NCI-H345 treated with DMSO at 0.1 percent for 48 hours (cell line): ENCODE results near the gene FOXK2.

ENCODE experiments used
- DNase-seq: peaks from one replicate; lab custom pipeline; 2025; ENCODE audit not compliant: unreplicated experiment; lab: John Stamatoyannopoulos, UW

Gene FOXK2

DNA sequence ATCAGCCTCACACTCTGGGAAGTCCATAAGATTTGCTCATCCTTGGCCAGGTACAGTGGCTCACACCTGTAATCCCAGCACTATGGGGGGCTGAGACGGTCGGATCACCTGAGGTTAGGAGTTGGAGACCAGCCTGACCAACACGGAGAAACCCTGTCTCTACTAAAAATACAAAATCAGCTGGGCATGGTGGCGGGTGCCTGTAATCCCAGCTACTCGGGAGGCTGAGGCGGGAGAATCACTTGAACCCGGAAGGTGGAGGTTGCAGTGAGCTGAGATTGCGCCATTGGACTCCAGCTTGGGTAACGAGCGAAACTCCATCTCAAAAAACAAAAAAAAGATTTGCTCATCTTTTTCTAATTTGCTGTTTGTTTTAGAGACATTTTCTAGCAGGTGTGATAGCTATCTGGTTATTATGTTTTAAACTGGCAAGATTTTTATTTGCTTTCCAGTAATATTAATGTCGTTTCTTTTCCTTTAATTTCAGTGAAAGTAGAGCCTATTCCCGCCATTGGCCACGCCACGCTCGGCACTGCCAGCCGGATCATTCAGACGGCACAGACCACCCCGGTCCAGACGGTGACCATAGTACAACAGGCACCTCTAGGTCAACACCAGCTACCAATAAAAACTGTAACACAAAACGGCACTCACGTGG is 67.2 kb downstream of the FOXK2 start:
- no peak for DNase-seq

DNA sequence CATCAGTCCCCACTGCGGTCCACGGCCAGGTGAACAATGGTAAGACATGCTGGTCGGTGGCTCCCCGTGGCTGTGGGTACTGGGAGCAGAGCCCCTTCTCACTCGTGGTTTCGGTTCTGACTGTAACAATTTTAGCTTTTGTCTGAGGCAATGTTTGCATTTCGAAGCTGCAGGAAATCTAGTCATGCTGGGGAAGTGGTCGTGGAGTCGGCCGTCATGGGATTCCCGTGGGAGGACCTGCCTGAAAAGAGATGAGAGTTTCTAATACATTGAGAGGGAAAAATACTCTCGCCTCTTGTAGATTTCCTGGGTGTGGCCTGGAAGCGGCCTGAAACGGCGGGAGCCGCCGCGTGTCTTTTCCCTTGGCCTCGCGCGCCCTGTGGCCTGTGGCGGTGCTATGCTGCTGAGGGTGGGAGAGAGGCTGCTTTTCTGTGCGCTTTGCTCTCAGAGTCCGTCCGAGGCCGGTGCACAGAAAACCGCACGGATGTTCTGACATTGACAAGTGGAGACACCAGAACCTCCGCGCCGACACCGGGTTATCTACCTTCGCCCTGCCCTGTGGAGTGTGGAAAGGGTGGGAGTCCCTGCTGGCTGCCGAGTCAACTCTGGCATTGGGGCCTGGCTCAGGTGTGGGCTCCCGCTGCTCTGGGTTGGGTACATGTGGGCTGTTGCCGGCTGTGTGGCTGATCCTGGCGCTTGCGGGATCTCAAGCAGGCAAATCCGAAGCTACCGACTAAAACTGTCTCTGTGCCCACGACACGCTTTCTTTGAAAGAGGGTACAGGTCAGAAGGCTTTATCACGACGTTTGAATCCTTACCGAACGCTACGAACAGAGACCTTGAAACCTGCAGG is 67.9 kb downstream of the FOXK2 start:
- DNase-seq: no peak

DNA sequence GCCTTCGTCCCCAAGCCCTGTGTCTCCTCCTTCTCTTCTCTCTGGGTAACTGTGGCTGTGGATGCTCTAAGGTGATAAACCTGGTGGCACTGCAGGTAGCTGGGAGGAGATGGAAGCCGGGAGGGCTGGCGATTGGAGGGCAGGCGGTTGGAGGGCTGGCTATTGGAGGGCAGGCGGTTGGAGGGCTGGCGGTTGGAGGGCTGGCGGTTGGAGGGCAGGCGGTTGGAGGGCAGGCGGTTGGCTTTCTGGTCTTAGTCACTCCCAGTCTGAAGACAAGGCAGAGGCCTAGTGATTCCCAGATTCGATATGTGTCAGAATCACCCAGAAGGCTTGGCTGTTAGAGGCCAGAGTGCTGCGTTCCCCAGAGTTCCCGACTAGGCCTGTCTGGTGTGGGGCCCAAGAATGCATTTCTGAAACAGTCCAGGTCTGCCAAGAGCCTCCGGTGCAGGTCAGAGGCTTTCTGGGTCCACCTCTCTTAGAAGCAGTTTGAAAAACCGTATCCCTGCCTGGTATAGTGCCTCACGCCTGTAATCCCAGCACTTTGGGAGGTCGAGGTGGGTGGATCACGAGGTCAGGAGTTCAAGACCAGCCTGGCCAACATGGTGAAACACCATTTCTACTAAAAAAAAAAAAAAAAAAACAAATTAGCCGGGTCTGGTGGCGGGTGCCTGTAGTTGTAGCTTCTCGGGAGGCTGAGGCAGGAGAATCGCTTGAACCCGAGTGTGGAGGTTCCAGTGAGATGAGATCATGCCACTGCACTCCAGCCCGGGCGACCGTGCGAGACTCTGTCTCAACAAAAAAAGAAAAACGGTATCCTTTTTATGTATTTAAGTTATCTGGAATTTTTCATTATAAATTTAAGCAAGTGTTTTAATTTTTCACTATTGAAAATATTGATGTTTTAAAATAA is 69.0 kb downstream of the FOXK2 start:
- DNase-seq: no peak

- DNase-seq: no peak
These were observed 70.3 kb downstream of the FOXK2 start for GRCh38 chr17:82589851-82590180.

DNA sequence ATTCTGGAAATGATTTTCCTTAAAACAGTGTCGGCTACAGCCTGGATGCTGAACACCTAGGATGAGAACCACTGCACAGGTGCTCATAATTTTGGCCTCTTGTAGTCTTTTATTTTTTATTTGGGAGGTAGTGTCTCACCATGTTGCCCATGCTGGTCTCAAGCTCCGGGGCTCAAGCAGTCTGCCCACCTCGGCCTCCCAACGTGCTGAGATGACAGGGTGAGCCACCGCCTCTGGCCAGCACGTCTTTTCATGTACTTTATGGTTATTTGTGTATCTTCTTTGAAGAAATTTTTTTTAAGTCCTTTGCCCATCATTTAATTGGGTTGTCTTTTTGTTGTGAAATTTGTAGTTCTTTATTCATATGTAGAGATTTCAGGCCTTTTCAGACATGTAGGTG is 70.7 kb downstream of the FOXK2 start:
- DNase-seq: no peak

GRCh38 chr17:82590881-82591539 is 71.5 kb downstream of the FOXK2 start:
- no peak for DNase-seq

DNA sequence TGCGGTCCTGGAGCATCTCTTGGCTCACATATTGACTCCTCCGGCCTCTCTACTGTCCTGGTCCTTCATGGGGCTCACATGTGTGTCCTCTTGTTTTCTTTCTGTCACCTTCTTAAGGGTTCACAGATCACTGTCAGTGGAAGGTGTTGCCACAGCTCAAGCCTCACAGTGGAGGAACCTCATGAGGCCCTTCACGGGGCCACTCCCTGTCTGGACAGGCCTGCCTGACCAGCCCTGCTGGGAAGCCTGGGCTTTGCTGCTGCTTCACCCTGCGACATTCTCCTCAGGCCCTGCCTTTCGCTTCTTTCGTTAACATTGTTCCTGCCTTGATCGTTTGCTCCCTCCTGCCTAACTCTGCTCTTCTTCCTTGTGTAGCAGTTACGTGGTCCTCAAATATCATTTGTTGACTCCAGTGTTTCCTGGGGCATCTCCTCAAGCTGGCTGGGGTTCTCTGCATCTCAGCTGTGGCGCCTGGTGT is 72.8 kb downstream of the FOXK2 start:
- DNase-seq: no peak

- peak; percentile 28 for DNase-seq
These were observed 73.4 kb downstream of the FOXK2 start for GRCh38 chr17:82592767-82593589.

DNA sequence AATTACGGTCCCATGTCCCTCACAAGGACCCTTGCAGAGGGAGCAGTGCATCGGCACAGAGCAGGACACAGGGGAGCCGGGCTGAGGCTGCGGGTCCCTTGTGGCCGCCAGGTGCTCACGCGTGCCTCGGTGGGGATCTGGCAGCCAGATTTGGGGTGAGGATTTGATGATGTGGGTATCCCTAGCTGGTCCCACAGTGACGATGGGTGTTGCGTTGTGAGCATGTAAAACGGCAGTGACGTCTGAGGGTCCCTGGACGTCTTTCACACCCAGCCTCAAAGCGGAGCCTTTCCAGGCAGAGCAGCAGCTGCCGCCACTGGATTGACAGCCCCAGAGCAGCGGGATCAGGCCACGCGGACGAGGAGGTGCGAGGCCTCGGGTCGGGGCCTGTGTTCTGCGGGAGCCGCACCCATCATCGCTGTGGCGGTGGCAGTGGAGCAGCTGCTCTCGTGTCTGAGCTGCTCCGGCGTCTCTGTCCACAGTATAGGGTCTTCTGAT is 74.1 kb downstream of the FOXK2 start:
- DNase-seq: no peak

GRCh38 chr17:82594571-82594970 is 75.0 kb downstream of the FOXK2 start:
- no peak for DNase-seq

DNA sequence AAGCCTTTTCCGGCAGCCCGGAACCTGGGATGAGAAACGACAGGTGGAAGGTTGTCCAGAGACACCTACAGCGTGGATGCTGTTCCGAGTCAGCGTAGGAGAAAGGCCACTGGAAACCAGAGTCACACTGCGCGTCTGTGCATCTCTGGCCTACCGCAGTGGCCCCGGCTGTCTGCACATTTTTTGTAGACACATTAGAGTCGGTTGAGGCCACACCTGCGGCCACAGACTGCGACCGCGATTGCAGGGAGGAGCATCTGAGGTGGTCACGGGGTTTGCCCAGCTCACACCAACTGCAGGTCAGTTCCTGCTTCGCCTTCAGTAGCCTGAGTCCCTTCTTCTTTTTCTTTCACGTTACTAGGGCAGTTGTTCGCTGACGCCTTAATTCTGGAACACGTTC is 76.4 kb downstream of the FOXK2 start:
- no peak for DNase-seq

DNA sequence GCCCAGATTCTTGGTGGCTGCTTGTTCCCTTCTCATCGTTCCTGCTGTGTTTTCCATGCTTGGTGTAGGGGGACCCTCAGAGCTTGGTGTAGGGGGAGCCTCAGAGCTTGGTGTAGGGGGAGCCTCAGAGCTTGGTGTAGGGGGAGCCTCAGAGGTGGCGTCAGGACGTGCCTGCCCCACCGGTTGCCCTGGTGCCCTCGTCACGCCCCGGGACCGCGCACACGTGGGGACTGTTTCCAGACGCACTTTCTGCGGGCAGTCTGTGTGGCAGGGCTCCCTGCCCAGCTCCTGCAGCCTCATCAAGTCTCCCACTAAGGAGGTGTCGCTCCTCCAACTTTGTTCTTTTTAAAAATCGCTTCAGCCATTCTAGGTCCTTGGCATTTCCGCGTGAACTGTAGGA is 76.8 kb downstream of the FOXK2 start:
- no peak for DNase-seq

GRCh38 chr17:82596837-82597672 is 77.5 kb downstream of the FOXK2 start:
- DNase-seq: no peak

- no peak for DNase-seq
These were observed 79.0 kb downstream of the FOXK2 start for GRCh38 chr17:82598256-82599119.

- DNase-seq: no peak
These were observed 80.4 kb downstream of the FOXK2 start for GRCh38 chr17:82599674-82600661.

GRCh38 chr17:82600731-82601446 is 81.4 kb downstream of the FOXK2 start:
- DNase-seq: no peak
